Adipocyte (in vitro differentiated cells): ENCODE measurements around the gene GPI.
"Not testable (repeated sequence)": the region's sequence is repeated elsewhere in the genome, so short reads cannot be mapped to it uniquely, and the experiment has no call there.

Source experiments
- DNase-seq: peaks from one replicate; pipeline ENCODE4 v3.0.0-alpha.2; 2015; ENCODE audit warnings: low read depth
- H3K27me3 ChIP-seq: replicated peaks from 2 replicates; pipeline ENCODE4 v1.7.0; 2013; ENCODE audit warnings: mild to moderate bottlenecking, low read length, moderate library complexity; ENCODE audit not compliant: control insufficient read depth, insufficient read depth
- H3K36me3 ChIP-seq: 2 replicates; pipeline ENCODE4 v1.7.0; 2013; ENCODE audit warnings: low read length, mild to moderate bottlenecking, moderate library complexity; ENCODE audit not compliant: control insufficient read depth, insufficient read depth, severe bottlenecking
- H3K4me1 ChIP-seq: 2 replicates; pipeline ENCODE4 v1.7.0; 2013; ENCODE audit warnings: mild to moderate bottlenecking, low read length, moderate library complexity; ENCODE audit not compliant: control insufficient read depth, insufficient read depth
- H3K4me3 ChIP-seq: 2 replicates; pipeline ENCODE4 v1.7.0; 2013; ENCODE audit warnings: mild to moderate bottlenecking, low read length, moderate library complexity
- H3K9ac ChIP-seq: 2 replicates; pipeline ENCODE4 v1.7.0; 2013; ENCODE audit warnings: mild to moderate bottlenecking, low read length, moderate library complexity
- H3K9me3 ChIP-seq: 2 replicates; pipeline ENCODE4 v1.7.0; 2013; ENCODE audit warnings: mild to moderate bottlenecking, low read length, moderate library complexity; ENCODE audit not compliant: control insufficient read depth

The GPI gene

GRCh38 chr19:34391813-34392212 lies 26.8 kb downstream of the GPI start:
- H3K9ac ChIP-seq, result no peak overlapping the region
- H3K36me3 ChIP-seq, result peaks cover 96% of the 10 kb centered on the region
- no peaks in the 10 kb centered on the region for H3K27me3 ChIP-seq
- no peaks in the 10 kb centered on the region for H3K4me1 ChIP-seq
- H3K4me3 ChIP-seq, result no peak overlapping the region
- DNase-seq, result no peak
- H3K9me3 ChIP-seq, result no peaks in the 10 kb centered on the region

- no peak for DNase-seq
- Histone ChIP-seq H3K4me3 (no peak overlapping the region), H3K4me1 (no peaks in the 10 kb centered on the region), H3K9me3 (no peaks in the 10 kb centered on the region), H3K9ac (no peak overlapping the region), H3K27me3 (no peaks in the 10 kb centered on the region), H3K36me3 (peaks cover 96% of the 10 kb centered on the region)
These were observed 28.0 kb downstream of the GPI start for GRCh38 chr19:34393031-34393430.

GRCh38 chr19:34393629-34394028 lies 28.6 kb downstream of the GPI start:
- Histone ChIP-seq H3K9ac (no peak overlapping the region), H3K27me3 (no peaks in the 10 kb centered on the region), H3K36me3 (peaks cover 97% of the 10 kb centered on the region), H3K4me1 (no peaks in the 10 kb centered on the region), H3K9me3 (no peaks in the 10 kb centered on the region), H3K4me3 (no peak overlapping the region)
- DNase-seq, result no peak

GRCh38 chr19:34397853-34398252 lies 32.9 kb downstream of the GPI start:
- Histone ChIP-seq H3K9ac (no peak overlapping the region), H3K4me3 (no peak overlapping the region), H3K4me1 (no peaks in the 10 kb centered on the region), H3K36me3 (peaks cover 80% of the 10 kb centered on the region), H3K27me3 (no peaks in the 10 kb centered on the region), H3K9me3 (no peaks in the 10 kb centered on the region)
- no peak for DNase-seq

- H3K4me1 ChIP-seq, result no peaks in the 10 kb centered on the region
- no peaks in the 10 kb centered on the region for H3K9me3 ChIP-seq
- no peak overlapping the region for H3K4me3 ChIP-seq
- H3K27me3 ChIP-seq, result no peaks in the 10 kb centered on the region
- DNase-seq, result no peak
- peaks cover 59% of the 10 kb centered on the region for H3K36me3 ChIP-seq
- no peak overlapping the region for H3K9ac ChIP-seq
These were observed 34.9 kb downstream of the GPI start for GRCh38 chr19:34399886-34400285.

- not testable (repeated sequence) for H3K4me1 ChIP-seq, H3K9me3 ChIP-seq, DNase-seq, H3K27me3 ChIP-seq, H3K4me3 ChIP-seq, H3K9ac ChIP-seq
- H3K36me3 ChIP-seq, result peaks cover 51% of the 10 kb centered on the region
These were observed 35.8 kb downstream of the GPI start for GRCh38 chr19:34400844-34401243.

GRCh38 chr19:34402074-34402600 lies 37.1 kb downstream of the GPI start:
- Histone ChIP-seq H3K4me1 (no peaks in the 10 kb centered on the region), H3K4me3 (no peak overlapping the region), H3K27me3 (no peaks in the 10 kb centered on the region), H3K9me3 (no peaks in the 10 kb centered on the region), H3K36me3 (peaks cover 40% of the 10 kb centered on the region), H3K9ac (no peak overlapping the region)
- DNase-seq, result no peak

GRCh38 chr19:34403784-34404108 lies 38.8 kb downstream of the GPI start:
- no peaks in the 10 kb centered on the region for H3K9me3 ChIP-seq
- DNase-seq, result no peak
- H3K4me3 ChIP-seq, result peak overlapping the region; percentile 91
- H3K36me3 ChIP-seq, result peaks cover 24% of the 10 kb centered on the region
- H3K4me1 ChIP-seq, result no peaks in the 10 kb centered on the region
- peak overlapping the region; percentile 87 for H3K9ac ChIP-seq
- no peaks in the 10 kb centered on the region for H3K27me3 ChIP-seq

GRCh38 chr19:34404109-34404909 lies 39.3 kb downstream of the GPI start, which contains the start of gene PDCD2L:
PDCD2L (plus strand) TSS chr19:34404399; CDS start chr19:34404431, 32 bp downstream.
- peak; percentile 95 for DNase-seq
- no peaks in the 10 kb centered on the region for H3K27me3 ChIP-seq
- no peaks in the 10 kb centered on the region for H3K4me1 ChIP-seq
- H3K4me3 ChIP-seq, result peak within 1 kb of the TSS; percentile 91
- H3K9ac ChIP-seq, result peak within 1 kb of the TSS; percentile 87
- H3K9me3 ChIP-seq, result no peaks in the 10 kb centered on the region
- H3K36me3 ChIP-seq, result peaks cover 18% of the 10 kb centered on the region

- no peaks in the 10 kb centered on the region for H3K27me3 ChIP-seq
- no peak for DNase-seq
- H3K4me1 ChIP-seq, result no peaks in the 10 kb centered on the region
- H3K9ac ChIP-seq, result no peak overlapping the region
- H3K9me3 ChIP-seq, result no peaks in the 10 kb centered on the region
- no peak overlapping the region for H3K4me3 ChIP-seq
- peaks cover 3% of the 10 kb centered on the region for H3K36me3 ChIP-seq
These were observed 41.1 kb downstream of the GPI start for GRCh38 chr19:34405892-34406660.

GRCh38 chr19:34408411-34408810 lies 43.4 kb downstream of the GPI start:
- DNase-seq, result no peak
- H3K9me3 ChIP-seq, result no peaks in the 10 kb centered on the region
- H3K36me3 ChIP-seq, result no peaks in the 10 kb centered on the region
- no peak overlapping the region for H3K4me3 ChIP-seq
- no peaks in the 10 kb centered on the region for H3K4me1 ChIP-seq
- no peaks in the 10 kb centered on the region for H3K27me3 ChIP-seq
- H3K9ac ChIP-seq, result no peak overlapping the region
